GM12878 (cell line): ENCODE results near the gene KCNIP3. TPM values are rescaled to one million over a fixed set of nuclear protein-coding genes. Genes with fewer than 3 reads are reported as not detected.

Experiments used
- ATAC-seq: fragments of 200-7000 bp; cut with Tn5 transposase; 3 replicates; pipeline ENCODE4 v1.9.1; 2020; ENCODE audit warnings: mild to moderate bottlenecking, moderate library complexity
- BruUV-seq: library from RNA; stranded (reverse); fragments of 400-500 nt; replicated peaks from 2 replicates; lab custom pipeline; 2021; lab: Mats Ljungman, UMichigan
- CTCF ChIA-PET: fragments of 300-600 bp; sonication (Branson Sonifier 250); formaldehyde crosslinking; extraction: SDS; loops from one replicate; lab custom pipeline; 2021; ENCODE audit warnings: inconsistent platforms; lab: Yijun Ruan, JAX
- POLR2A ChIA-PET: fragments of 350-600 bp; formaldehyde crosslinking; extraction: SDS; loops from one replicate; lab custom pipeline; 2021; ENCODE audit warnings: inconsistent platforms; lab: Charles Lee
- RAD21 ChIA-PET: fragments of 300-600 bp; sonication (Branson Sonifier 250); formaldehyde crosslinking; loops from one replicate; lab custom pipeline; 2023; ENCODE audit warnings: antibody characterized with exemption; ENCODE audit not compliant: unreplicated experiment; lab: Charles Lee
- SMC1A ChIA-PET: fragments of 300-600 bp; sonication (Branson Sonifier 250); formaldehyde crosslinking; loops from one replicate; lab custom pipeline; 2023; ENCODE audit not compliant: unreplicated experiment, uncharacterized antibody; lab: Charles Lee
- DNase-seq: peaks from one replicate; pipeline ENCODE4 v3.0.0-alpha.2; 2011; ENCODE audit warnings: low read depth, low spot score
- FAIRE-seq: peaks from 3 replicates; lab custom pipeline; 2011; peaks lifted over from hg19 to GRCh38; lab: Jason Lieb, UNC
- H2AFZ ChIP-seq: 2 replicates; pipeline ENCODE4 v1.6.0; 2011; ENCODE audit warnings: low read depth, low read length, control low read depth; ENCODE audit not compliant: control insufficient read depth
- H3K27ac ChIP-seq: 2 replicates; pipeline ENCODE4 v1.5.1; 2011; ENCODE audit warnings: control low read depth; ENCODE audit not compliant: control insufficient read depth, insufficient read depth
- H3K27me3 ChIP-seq, 2 experiments: replicated peaks in 1 of 2; 2 replicates each; pipeline versions ENCODE4 v1.6.0 to v1.6.1; 2011; ENCODE audit warnings: low read length in 1 of 2; ENCODE audit not compliant: control insufficient read depth in 2 of 2, insufficient read depth in 2 of 2
- H3K36me3 ChIP-seq, 2 experiments: 2 replicates each; pipeline ENCODE4 v1.5.1; 2011; ENCODE audit warnings: low read length in 1 of 2; ENCODE audit not compliant: control insufficient read depth in 2 of 2, insufficient read depth in 2 of 2
- H3K4me1 ChIP-seq: 2 replicates; pipeline ENCODE4 v1.6.1; 2011; ENCODE audit warnings: mild to moderate bottlenecking, low read length, moderate library complexity, mixed read lengths; ENCODE audit not compliant: control insufficient read depth, insufficient read depth
- H3K4me2 ChIP-seq: 2 replicates; pipeline ENCODE4 v1.6.0; 2011; ENCODE audit warnings: control low read depth; ENCODE audit not compliant: control insufficient read depth, insufficient read depth
- H3K4me3 ChIP-seq: fragments of 200-600 bp; sonication (generic); 2 replicates; pipeline ENCODE4 v1.5.1; 2016
- H3K79me2 ChIP-seq: 2 replicates; pipeline ENCODE4 v1.6.0; 2011; ENCODE audit warnings: low read length; ENCODE audit not compliant: control insufficient read depth, insufficient read depth
- H3K9ac ChIP-seq: 2 replicates; pipeline ENCODE4 v1.8.0; 2011; ENCODE audit warnings: low read length, control low read depth, mixed read lengths; ENCODE audit not compliant: control insufficient read depth, insufficient read depth
- H3K9me3 ChIP-seq: replicated peaks from 3 replicates; pipeline ENCODE4 v1.5.1; 2011; ENCODE audit warnings: mild to moderate bottlenecking, low read length; ENCODE audit not compliant: control insufficient read depth, insufficient read depth
- H4K20me1 ChIP-seq: 2 replicates; pipeline ENCODE4 v1.6.0; 2011; ENCODE audit not compliant: control insufficient read depth, insufficient read depth
- BRCA1 ChIP-seq: IDR thresholded peaks from 2 replicates; pipeline ENCODE4 v1.6.1; 2011; ENCODE audit warnings: low read depth, low read length, improper control_type of control experiment
- IKZF1 ChIP-seq: fragments of 450-650 bp; conservative IDR thresholded peaks from 2 replicates; pipeline ENCODE4 v1.6.1; 2017; ENCODE audit warnings: antibody characterized with exemption, mild to moderate bottlenecking
- MYB ChIP-seq: fragments of 150-350 bp; IDR thresholded peaks from 2 replicates; pipeline ENCODE4 v1.6.1; 2014; ENCODE audit warnings: mild to moderate bottlenecking, low read depth, low read length, borderline replicate concordance
- NR2C1 ChIP-seq: fragments of 450-650 bp; IDR thresholded peaks from 2 replicates; pipeline ENCODE4 v1.6.1; 2017; ENCODE audit warnings: antibody characterized with exemption, mild to moderate bottlenecking, moderate library complexity
- PAX8 ChIP-seq: fragments of 450-650 bp; IDR thresholded peaks from 2 replicates; pipeline ENCODE4 v1.6.1; 2017; ENCODE audit warnings: mild to moderate bottlenecking, moderate library complexity
- RELA ChIP-seq: fragments of 450-650 bp; IDR thresholded peaks from 2 replicates; pipeline ENCODE4 v1.8.0; 2014; ENCODE audit warnings: borderline replicate concordance; ENCODE audit not compliant: partially characterized antibody
- SMAD5 ChIP-seq: IDR thresholded peaks from 2 replicates; pipeline ENCODE4 v1.6.1; 2016; ENCODE audit warnings: antibody characterized with exemption, low read depth
- SREBF1 ChIP-seq: IDR thresholded peaks from 2 replicates; pipeline ENCODE4 v1.6.1; 2012; ENCODE audit warnings: mild to moderate bottlenecking, low read length
- SUZ12 ChIP-seq: fragments of 200-600 bp; sonication (generic); IDR thresholded peaks from one replicate; pipeline ENCODE4 v1.6.1; 2018; ENCODE audit warnings: antibody characterized with exemption, mild to moderate bottlenecking; ENCODE audit not compliant: unreplicated experiment
- WGBS: methylation state at CpG from one replicate; pipeline ENCODE4 v1.1.6; 2016; ENCODE audit warnings: low lambda C conversion rate; ENCODE audit not compliant: insufficient replicate concordance, insufficient coverage; ENCODE audit errors: missing lambda C conversion rate; 5-methylcytosine and 5-hydroxymethylcytosine counted together
- in situ Hi-C: fragments of 300-500 bp; cut with MboI; formaldehyde crosslinking; loops from 9 replicates; pipeline ENCODE4 v1.14.3; 2018; ENCODE audit warnings: mixed read lengths
- intact Hi-C: fragments of 100-400 bp; cut with micrococcal nuclease; formaldehyde crosslinking; loops from one replicate; pipeline ENCODE4 v1.14.2; 2022; ENCODE audit not compliant: unreplicated experiment
- polyA plus RNA-seq, 11 experiments: library from polyadenylated mRNA; depleted of rRNA in 4 of 11; unstranded in 6 of 11; stranded (reverse) in 5 of 11; fragments of >200 nt; fragmentation: Nextera tagmentation in 4 of 11; fragmentation: Illumina TruSeq in 1 of 11; extraction: Ambion mirVana in 4 of 11; extraction: Trizol in 1 of 11; gene quantifications; 1 replicate in 1 of 11; 2 replicates in 10 of 11; pipeline versions ENCODE4 v1.2.1 to v1.2.3, GENCODE V29; 2011 to 2016; ENCODE audit warnings: inconsistent platforms in 2 of 11, missing spikeins in 2 of 11, low read depth in 1 of 11
- total RNA-seq, 4 experiments: library from RNA; depleted of rRNA in 3 of 4; stranded (reverse); fragments of >200 nt in 3 of 4; fragmentation: Illumina TruSeq in 1 of 4; extraction: Trizol in 1 of 4; gene quantifications; 2 replicates each; pipeline versions ENCODE4 v1.2.1 to v1.2.3, GENCODE V29; 2013 to 2021
- TF ChIP-seq, protein P1 (sequence below): IDR thresholded peaks from 2 replicates; pipeline ENCODE4 v1.6.1; 2011; ENCODE audit warnings: low read depth, mild to moderate bottlenecking, low read length, moderate library complexity, borderline replicate concordance; ENCODE audit errors: extremely low read depth
- TF ChIP-seq, protein P2 (sequence below): fragments of 450-650 bp; IDR thresholded peaks from 2 replicates; pipeline ENCODE4 v1.6.1; 2017; ENCODE audit warnings: mild to moderate bottlenecking
- TF ChIP-seq, protein P3 (sequence below): fragments of 450-650 bp; IDR thresholded peaks from 2 replicates; pipeline ENCODE4 v1.6.1; 2017; ENCODE audit warnings: borderline replicate concordance

Gene KCNIP3
- total and polyA plus RNA-seq, 10 of the 15 experiments (the other 5 are each of a cell fraction or from before 2014, with no cell fraction given), result not detected

DNA sequence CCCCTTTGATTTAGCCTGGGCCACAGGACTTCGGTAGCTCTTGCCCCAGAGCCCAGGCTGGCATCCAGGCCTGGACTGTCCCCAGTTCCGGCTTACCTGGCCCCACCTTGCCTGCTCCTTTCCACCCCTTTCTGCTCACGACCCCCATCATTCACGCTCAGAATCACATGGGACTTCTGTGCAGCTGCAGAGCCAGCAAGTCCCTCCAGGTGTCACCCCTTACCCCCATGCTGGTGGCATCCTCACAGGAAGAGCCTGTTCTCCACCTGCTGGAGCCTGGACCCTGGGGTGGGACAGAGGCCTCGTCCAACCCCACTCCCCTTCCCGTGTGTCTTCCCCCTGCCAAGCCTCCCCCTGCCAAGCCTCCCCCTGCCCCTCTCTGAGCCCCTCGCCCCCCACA is 7.9 kb upstream of the KCNIP3 start:
- Histone ChIP-seq H3K9ac (no peak overlapping the region), H3K36me3 (no peaks in the 10 kb centered on the region), H3K4me2 (no peak overlapping the region), H3K27ac (no peak overlapping the region), H3K27me3 (no peaks in the 10 kb centered on the region), H3K9me3 (no peaks in the 10 kb centered on the region; the same call in 2 of the 3 replicates), H3K79me2 (no peaks in the 10 kb centered on the region), H3K4me1 (no peaks in the 10 kb centered on the region), H3K4me3 (no peak overlapping the region), H4K20me1 (no peaks in the 10 kb centered on the region), H2AFZ (no peak overlapping the region)
- 16% methylated on average over 6 of the region's 7 CpGs for WGBS
- TF ChIP-seq, protein P1, sequence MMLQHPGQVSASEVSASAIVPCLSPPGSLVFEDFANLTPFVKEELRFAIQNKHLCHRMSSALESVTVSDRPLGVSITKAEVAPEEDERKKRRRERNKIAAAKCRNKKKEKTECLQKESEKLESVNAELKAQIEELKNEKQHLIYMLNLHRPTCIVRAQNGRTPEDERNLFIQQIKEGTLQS, result no peak
- TF ChIP-seq MYB, result no peak
- no peak for TF ChIP-seq SMAD5
- no peak for TF ChIP-seq RELA
- TF ChIP-seq, protein P2, sequence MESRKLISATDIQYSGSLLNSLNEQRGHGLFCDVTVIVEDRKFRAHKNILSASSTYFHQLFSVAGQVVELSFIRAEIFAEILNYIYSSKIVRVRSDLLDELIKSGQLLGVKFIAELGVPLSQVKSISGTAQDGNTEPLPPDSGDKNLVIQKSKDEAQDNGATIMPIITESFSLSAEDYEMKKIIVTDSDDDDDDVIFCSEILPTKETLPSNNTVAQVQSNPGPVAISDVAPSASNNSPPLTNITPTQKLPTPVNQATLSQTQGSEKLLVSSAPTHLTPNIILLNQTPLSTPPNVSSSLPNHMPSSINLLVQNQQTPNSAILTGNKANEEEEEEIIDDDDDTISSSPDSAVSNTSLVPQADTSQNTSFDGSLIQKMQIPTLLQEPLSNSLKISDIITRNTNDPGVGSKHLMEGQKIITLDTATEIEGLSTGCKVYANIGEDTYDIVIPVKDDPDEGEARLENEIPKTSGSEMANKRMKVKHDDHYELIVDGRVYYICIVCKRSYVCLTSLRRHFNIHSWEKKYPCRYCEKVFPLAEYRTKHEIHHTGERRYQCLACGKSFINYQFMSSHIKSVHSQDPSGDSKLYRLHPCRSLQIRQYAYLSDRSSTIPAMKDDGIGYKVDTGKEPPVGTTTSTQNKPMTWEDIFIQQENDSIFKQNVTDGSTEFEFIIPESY, result no peak
- no peak for TF ChIP-seq IKZF1
- no peak for TF ChIP-seq BRCA1
- TF ChIP-seq, protein P3, sequence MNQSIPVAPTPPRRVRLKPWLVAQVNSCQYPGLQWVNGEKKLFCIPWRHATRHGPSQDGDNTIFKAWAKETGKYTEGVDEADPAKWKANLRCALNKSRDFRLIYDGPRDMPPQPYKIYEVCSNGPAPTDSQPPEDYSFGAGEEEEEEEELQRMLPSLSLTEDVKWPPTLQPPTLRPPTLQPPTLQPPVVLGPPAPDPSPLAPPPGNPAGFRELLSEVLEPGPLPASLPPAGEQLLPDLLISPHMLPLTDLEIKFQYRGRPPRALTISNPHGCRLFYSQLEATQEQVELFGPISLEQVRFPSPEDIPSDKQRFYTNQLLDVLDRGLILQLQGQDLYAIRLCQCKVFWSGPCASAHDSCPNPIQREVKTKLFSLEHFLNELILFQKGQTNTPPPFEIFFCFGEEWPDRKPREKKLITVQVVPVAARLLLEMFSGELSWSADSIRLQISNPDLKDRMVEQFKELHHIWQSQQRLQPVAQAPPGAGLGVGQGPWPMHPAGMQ, result no peak
- TF ChIP-seq SREBF1, result no peak
- TF ChIP-seq PAX8, result no peak
- TF ChIP-seq NR2C1, result no peak
- TF ChIP-seq SUZ12, result no peak
- intact Hi-C loops (no loop called here), in situ Hi-C loops (no loop called here)
- ATAC-seq, result no peak
- BruUV-seq, result no TSS peak
- CTCF ChIA-PET, result no interaction called here
- RAD21 ChIA-PET, result no interaction called here
- FAIRE-seq, result no peak
- POLR2A ChIA-PET, result no interaction called here
- SMC1A ChIA-PET, result no interaction called here
- no peak for DNase-seq
